Panc1 (cell line): ENCODE data around the gene ZNF512B. TPM values are rescaled to one million over a fixed set of nuclear protein-coding genes. Genes with fewer than 3 reads are reported as not detected.

Experiments used
- ATAC-seq: fragments of 200-7000 bp; cut with Tn5 transposase; 2 replicates; pipeline ENCODE4 v1.9.1; 2020; ENCODE audit warnings: mild to moderate bottlenecking, moderate library complexity
- BruUV-seq: library from RNA; stranded (reverse); fragments of 400-500 nt; replicated peaks from 2 replicates; lab custom pipeline; 2021; lab: Mats Ljungman, UMichigan
- CTCF ChIA-PET: fragments of 300-600 bp; sonication (Branson Sonifier 250); formaldehyde crosslinking; loops from one replicate; lab custom pipeline; 2022; ENCODE audit warnings: antibody characterized with exemption; lab: Charles Lee
- POLR2A ChIA-PET: fragments of 300-600 bp; sonication (Branson Sonifier 250); formaldehyde crosslinking; loops from one replicate; lab custom pipeline; 2022; ENCODE audit warnings: antibody characterized with exemption; lab: Charles Lee
- DNase-seq: peaks from one replicate; pipeline ENCODE4 v3.0.0-alpha.2; 2010; ENCODE audit warnings: low read depth, low spot score
- H3K27ac ChIP-seq: 2 replicates; pipeline ENCODE4 v1.5.1; 2011; ENCODE audit warnings: mild to moderate bottlenecking, low read length, inconsistent platforms
- H3K27me3 ChIP-seq: fragments of 200-500 bp; sonication (Bioruptor generic); 2 replicates; pipeline ENCODE4 v1.6.0; 2014; ENCODE audit warnings: low read length, inconsistent platforms; ENCODE audit not compliant: control insufficient read depth, insufficient read depth
- H3K36me3 ChIP-seq: fragments of 200-500 bp; sonication (Bioruptor generic); 2 replicates; pipeline ENCODE4 v1.5.1; 2014; ENCODE audit warnings: inconsistent platforms, mild to moderate bottlenecking, low read length, moderate library complexity; ENCODE audit not compliant: control insufficient read depth, insufficient read depth
- H3K4me1 ChIP-seq: 2 replicates; pipeline ENCODE4 v1.5.1; 2011; ENCODE audit warnings: inconsistent platforms, mild to moderate bottlenecking, low read length, moderate library complexity; ENCODE audit not compliant: control insufficient read depth, insufficient read depth
- H3K4me3 ChIP-seq, 2 experiments: 2 replicates each; pipeline ENCODE4 v1.5.1; 2011 to 2012; ENCODE audit warnings: low read depth in 2 of 2, low read length in 2 of 2, mild to moderate bottlenecking in 2 of 2, inconsistent platforms in 1 of 2, moderate library complexity in 1 of 2
- H3K9me3 ChIP-seq: fragments of 200-500 bp; sonication (Bioruptor generic); 2 replicates; pipeline ENCODE4 v1.5.1; 2014; ENCODE audit warnings: low read depth, mild to moderate bottlenecking, inconsistent platforms, low read length, moderate library complexity; ENCODE audit not compliant: control insufficient read depth, insufficient read depth
- CTCF ChIP-seq: fragments of 450-650 bp; IDR thresholded peaks from 2 replicates; pipeline ENCODE4 v1.5.1; 2017; ENCODE audit warnings: mild to moderate bottlenecking
- POLR2AphosphoS5 ChIP-seq: IDR thresholded peaks from 2 replicates; pipeline ENCODE4 v1.6.1; 2012; ENCODE audit warnings: mild to moderate bottlenecking, low read depth, low read length, moderate library complexity
- SIN3A ChIP-seq: IDR thresholded peaks from 2 replicates; pipeline ENCODE4 v1.6.1; 2012; ENCODE audit warnings: low read depth, mild to moderate bottlenecking, low read length, moderate library complexity, borderline replicate concordance; ENCODE audit not compliant: insufficient read depth
- TCF7L2 ChIP-seq: IDR thresholded peaks from 2 replicates; pipeline ENCODE4 v1.6.1; 2011; ENCODE audit warnings: mild to moderate bottlenecking, low read depth, low read length, inconsistent platforms
- in situ Hi-C: cut with HindIII; loops from 2 replicates; pipeline ENCODE4 v1.10.0; 2016; ENCODE audit warnings: low sequenced_read_pairs, low pct_unique_long_range_greater_than_20kb
- intact Hi-C: fragments of 100-400 bp; cut with micrococcal nuclease; formaldehyde crosslinking; loops from one replicate; pipeline ENCODE4 v1.10.0; 2022; ENCODE audit not compliant: unreplicated experiment
- total RNA-seq: library from RNA; stranded (reverse); gene quantifications from one replicate; pipeline ENCODE4 v1.2.1, GENCODE V29; 2021; ENCODE audit not compliant: unreplicated experiment
- TF ChIP-seq, protein P1 (sequence below), 2 experiments: IDR thresholded peaks; 2 replicates each; pipeline ENCODE4 v1.6.1; 2011 to 2012; ENCODE audit warnings: low read depth in 2 of 2, control low read depth in 1 of 2, low read length in 1 of 2, mild to moderate bottlenecking in 1 of 2, moderate library complexity in 1 of 2; ENCODE audit not compliant: insufficient read depth in 1 of 2

ZNF512B gene
- total RNA-seq, 1 experiment from 2014 or later: 17.9 TPM

DNA sequence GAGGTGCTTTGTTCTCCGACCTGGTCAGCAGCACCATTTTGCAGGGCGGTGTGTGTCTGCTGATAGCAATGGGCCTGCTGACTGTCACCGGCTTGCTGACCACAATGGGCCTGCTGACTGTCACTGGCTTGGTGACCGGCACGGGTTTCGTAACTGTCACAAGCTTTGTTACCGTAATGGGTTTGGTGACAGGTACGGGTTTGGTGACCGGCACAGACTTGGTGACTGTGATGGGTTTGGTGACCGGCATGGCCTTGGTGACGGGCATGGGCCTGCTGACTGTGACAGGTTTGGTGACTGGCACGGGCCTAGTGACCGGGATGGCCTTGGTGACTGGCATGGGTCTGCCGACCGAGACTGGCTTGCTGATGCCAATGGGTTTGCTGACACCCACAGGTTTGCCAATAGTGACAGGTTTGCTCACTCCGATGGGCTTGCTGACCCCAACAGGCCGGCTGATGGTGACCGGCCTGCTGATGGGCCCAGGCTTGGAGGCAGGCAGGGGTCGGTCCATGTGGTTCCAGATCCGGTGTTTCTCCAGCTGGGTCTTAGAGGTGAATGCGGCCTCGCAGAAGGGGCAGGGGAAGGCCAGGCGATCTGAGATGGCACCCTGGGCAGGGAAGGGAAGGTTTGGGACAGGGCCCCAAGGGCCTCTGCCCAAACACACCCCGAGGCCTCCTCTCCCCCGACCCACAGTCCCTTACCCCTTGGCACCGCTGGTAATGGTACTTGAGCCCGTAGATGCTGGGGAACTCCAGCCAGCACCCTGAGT is 3.4 kb downstream of the ZNF512B start:
- in situ Hi-C loops: no loop called here
- intact Hi-C loops: no loop called here
- TF ChIP-seq TCF7L2: no peak
- TF ChIP-seq, protein P1, sequence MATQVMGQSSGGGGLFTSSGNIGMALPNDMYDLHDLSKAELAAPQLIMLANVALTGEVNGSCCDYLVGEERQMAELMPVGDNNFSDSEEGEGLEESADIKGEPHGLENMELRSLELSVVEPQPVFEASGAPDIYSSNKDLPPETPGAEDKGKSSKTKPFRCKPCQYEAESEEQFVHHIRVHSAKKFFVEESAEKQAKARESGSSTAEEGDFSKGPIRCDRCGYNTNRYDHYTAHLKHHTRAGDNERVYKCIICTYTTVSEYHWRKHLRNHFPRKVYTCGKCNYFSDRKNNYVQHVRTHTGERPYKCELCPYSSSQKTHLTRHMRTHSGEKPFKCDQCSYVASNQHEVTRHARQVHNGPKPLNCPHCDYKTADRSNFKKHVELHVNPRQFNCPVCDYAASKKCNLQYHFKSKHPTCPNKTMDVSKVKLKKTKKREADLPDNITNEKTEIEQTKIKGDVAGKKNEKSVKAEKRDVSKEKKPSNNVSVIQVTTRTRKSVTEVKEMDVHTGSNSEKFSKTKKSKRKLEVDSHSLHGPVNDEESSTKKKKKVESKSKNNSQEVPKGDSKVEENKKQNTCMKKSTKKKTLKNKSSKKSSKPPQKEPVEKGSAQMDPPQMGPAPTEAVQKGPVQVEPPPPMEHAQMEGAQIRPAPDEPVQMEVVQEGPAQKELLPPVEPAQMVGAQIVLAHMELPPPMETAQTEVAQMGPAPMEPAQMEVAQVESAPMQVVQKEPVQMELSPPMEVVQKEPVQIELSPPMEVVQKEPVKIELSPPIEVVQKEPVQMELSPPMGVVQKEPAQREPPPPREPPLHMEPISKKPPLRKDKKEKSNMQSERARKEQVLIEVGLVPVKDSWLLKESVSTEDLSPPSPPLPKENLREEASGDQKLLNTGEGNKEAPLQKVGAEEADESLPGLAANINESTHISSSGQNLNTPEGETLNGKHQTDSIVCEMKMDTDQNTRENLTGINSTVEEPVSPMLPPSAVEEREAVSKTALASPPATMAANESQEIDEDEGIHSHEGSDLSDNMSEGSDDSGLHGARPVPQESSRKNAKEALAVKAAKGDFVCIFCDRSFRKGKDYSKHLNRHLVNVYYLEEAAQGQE (IDR thresholded peaks at IDR 0.05; ENCODE audit: insufficient read depth in 1 of 2, low read depth in 2 of 2, low read length in 1 of 2): no peak
- TF ChIP-seq SIN3A: no peak
- TF ChIP-seq CTCF: no peak
- no peak for TF ChIP-seq POLR2AphosphoS5
- CTCF ChIA-PET: no interaction called here
- POLR2A ChIA-PET: no interaction called here
- ATAC-seq (no peak), DNase-seq (no peak)
- Histone ChIP-seq H3K9me3 (no peaks in the 10 kb centered on the region), H3K4me1 (peaks cover 5% of the 10 kb centered on the region), H3K27me3 (no peaks in the 10 kb centered on the region), H3K4me3 (no peak overlapping the region), H3K36me3 (no peaks in the 10 kb centered on the region; the same call in 1 of the 2 replicates), H3K27ac (no peak overlapping the region)
- BruUV-seq: TSS peak; percentile 71

DNA sequence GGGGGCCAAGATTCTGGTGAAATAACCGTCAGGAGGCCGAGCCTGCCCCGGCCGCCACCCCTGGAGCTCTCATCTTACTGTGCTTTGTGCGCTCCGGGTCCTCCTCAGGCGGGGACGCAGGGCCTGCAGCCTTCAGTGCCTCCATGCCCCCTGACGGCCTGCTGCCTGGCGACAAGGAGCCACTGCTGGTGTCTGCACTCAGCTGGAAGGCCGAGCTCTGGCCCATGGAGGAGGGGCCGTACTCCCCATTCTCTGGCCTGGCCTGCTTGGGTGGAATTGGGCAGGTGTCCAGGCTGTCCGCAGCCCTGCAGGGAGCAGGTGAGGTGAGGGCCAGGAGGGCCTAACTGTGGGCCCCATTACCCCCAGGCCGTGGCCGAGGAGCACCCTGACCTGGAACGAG is 5.3 kb downstream of the ZNF512B start:
- DNase-seq: no peak
- H3K4me3 ChIP-seq: no peak overlapping the region
- peaks cover 5% of the 10 kb centered on the region for H3K4me1 ChIP-seq
- intact Hi-C loops: no loop called here
- ATAC-seq: no peak
- H3K36me3 ChIP-seq: no peaks in the 10 kb centered on the region; the same call in 1 of the 2 replicates
- BruUV-seq: no TSS peak
- H3K9me3 ChIP-seq: no peaks in the 10 kb centered on the region
- ChIA-PET CTCF (no interaction called here), POLR2A (no interaction called here)
- no peak overlapping the region for H3K27ac ChIP-seq
- in situ Hi-C loops: no loop called here
- no peaks in the 10 kb centered on the region for H3K27me3 ChIP-seq
- TF ChIP-seq TCF7L2: no peak
- TF ChIP-seq, protein P1 (IDR thresholded peaks at IDR 0.05; ENCODE audit: insufficient read depth in 1 of 2, low read depth in 2 of 2, low read length in 1 of 2): no peak
- no peak for TF ChIP-seq POLR2AphosphoS5
- TF ChIP-seq CTCF: no peak
- no peak for TF ChIP-seq SIN3A
